Measurements from ENCODE around the gene GJA9. TPM values are rescaled to one million over a fixed set of nuclear protein-coding genes. Genes with fewer than 3 reads are reported as not detected.

The GJA9 gene
- total RNA-seq, 1 donor from 2014 or later, result not detected

DNA sequence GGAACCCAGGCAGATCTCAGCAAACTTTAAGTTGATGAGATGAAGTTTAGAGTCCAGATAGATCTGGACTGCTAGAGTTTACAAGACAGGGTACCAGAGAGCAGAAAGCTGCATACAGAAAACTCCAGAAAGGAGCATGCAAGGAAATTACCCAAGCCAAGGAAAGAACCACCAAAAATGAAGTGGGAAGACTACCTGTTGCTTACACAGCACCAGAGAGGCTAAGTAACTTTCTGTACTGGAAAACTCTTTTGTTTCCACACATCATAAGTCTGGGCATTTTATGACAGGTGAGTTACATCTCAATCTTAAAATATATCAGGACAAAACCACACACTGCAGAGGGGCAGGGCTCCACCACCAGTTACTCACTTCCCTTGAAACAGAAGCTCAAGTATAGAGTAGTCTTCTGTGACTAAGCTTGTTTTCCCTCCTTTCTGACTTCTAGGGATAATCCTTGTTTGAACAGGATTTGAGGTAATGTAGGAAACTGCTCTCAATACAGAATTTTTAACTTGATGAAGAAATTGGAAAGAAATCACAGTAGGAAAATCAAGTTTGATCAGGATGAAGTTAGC is 17.4 kb upstream of the GJA9 start:
- no peaks in the 10 kb centered on the region for H3K9me3 ChIP-seq
- H3K27ac ChIP-seq, result no peak overlapping the region
- no peaks in the 10 kb centered on the region for H3K4me1 ChIP-seq
- H3K36me3 ChIP-seq, result no peaks in the 10 kb centered on the region
- intact Hi-C loops (cut with DNase I), result no loop called here
- H3K4me3 ChIP-seq, result no peak overlapping the region
- TF ChIP-seq POLR2A (IDR thresholded peaks at IDR 0.05) (no peak), POLR2AphosphoS5 (IDR thresholded peaks at IDR 0.05; ENCODE audit: insufficient read depth in 1 of 2, low read depth in 1 of 2) (no peak)
- TF ChIP-seq, protein P1, sequence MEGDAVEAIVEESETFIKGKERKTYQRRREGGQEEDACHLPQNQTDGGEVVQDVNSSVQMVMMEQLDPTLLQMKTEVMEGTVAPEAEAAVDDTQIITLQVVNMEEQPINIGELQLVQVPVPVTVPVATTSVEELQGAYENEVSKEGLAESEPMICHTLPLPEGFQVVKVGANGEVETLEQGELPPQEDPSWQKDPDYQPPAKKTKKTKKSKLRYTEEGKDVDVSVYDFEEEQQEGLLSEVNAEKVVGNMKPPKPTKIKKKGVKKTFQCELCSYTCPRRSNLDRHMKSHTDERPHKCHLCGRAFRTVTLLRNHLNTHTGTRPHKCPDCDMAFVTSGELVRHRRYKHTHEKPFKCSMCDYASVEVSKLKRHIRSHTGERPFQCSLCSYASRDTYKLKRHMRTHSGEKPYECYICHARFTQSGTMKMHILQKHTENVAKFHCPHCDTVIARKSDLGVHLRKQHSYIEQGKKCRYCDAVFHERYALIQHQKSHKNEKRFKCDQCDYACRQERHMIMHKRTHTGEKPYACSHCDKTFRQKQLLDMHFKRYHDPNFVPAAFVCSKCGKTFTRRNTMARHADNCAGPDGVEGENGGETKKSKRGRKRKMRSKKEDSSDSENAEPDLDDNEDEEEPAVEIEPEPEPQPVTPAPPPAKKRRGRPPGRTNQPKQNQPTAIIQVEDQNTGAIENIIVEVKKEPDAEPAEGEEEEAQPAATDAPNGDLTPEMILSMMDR (IDR thresholded peaks at IDR 0.05), result no peak
- no peaks in the 10 kb centered on the region for H3K27me3 ChIP-seq
- DNase-seq (ENCODE audit: extremely low spot score in 2 of 2), result no peak

DNA sequence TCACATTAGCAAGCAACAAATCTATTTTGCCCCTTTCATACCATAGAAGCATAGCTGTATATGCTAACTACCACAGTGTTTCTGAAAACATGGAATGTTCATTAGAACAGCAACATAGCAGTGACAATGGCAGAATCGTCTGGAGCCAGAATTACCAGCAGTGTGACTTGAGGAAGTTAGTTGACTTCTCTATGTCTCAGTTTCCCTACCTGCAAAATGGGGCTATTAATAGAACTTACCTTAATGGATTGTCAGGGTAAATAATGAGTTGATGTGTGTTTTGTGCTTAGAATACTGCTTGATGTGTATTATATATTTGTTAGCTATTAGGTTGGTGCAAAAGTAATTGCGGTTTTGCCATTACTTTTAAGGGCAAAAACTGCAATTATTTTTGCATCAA is 14.8 kb upstream of the GJA9 start:
- Histone ChIP-seq H3K4me3 (no peak overlapping the region), H3K9me3 (no peaks in the 10 kb centered on the region), H3K27ac (no peak overlapping the region), H3K27me3 (no peaks in the 10 kb centered on the region), H3K36me3 (no peaks in the 10 kb centered on the region), H3K4me1 (no peaks in the 10 kb centered on the region)
- DNase-seq (ENCODE audit: extremely low spot score in 2 of 2), result no peak
- TF ChIP-seq, protein P1 (IDR thresholded peaks at IDR 0.05), result no peak
- TF ChIP-seq POLR2AphosphoS5 (IDR thresholded peaks at IDR 0.05; ENCODE audit: insufficient read depth in 1 of 2, low read depth in 1 of 2) (no peak), POLR2A (IDR thresholded peaks at IDR 0.05) (no peak)
- intact Hi-C loops (cut with DNase I), result no loop called here

DNA sequence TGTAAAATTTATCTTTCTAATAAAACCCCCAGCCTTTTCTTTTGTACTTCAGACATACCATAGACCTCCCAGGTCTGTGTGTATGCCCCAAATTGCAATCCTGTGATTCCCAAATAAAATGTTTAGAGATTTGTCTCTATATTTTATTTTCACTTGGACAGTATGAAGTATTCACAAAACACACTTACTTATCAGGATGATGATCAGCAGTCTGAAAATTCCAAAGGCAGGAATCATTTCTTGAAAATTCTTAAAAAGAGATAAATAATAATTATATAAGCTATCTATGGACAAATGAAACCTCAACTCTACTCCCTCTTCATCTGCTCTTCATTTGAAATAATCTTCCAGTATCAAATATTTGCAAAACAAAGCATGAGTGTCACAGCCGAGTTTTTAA is 11.6 kb upstream of the GJA9 start:
- Histone ChIP-seq H3K27ac (no peak overlapping the region), H3K4me3 (no peak overlapping the region), H3K27me3 (no peaks in the 10 kb centered on the region), H3K36me3 (no peaks in the 10 kb centered on the region), H3K9me3 (no peaks in the 10 kb centered on the region), H3K4me1 (no peaks in the 10 kb centered on the region)
- TF ChIP-seq POLR2A (IDR thresholded peaks at IDR 0.05), result no peak
- no peak for TF ChIP-seq POLR2AphosphoS5 (IDR thresholded peaks at IDR 0.05; ENCODE audit: insufficient read depth in 1 of 2, low read depth in 1 of 2)
- TF ChIP-seq, protein P1 (IDR thresholded peaks at IDR 0.05), result no peak
- no peak for DNase-seq (ENCODE audit: extremely low spot score in 2 of 2)
- intact Hi-C loops (cut with DNase I), result no loop called here

DNA sequence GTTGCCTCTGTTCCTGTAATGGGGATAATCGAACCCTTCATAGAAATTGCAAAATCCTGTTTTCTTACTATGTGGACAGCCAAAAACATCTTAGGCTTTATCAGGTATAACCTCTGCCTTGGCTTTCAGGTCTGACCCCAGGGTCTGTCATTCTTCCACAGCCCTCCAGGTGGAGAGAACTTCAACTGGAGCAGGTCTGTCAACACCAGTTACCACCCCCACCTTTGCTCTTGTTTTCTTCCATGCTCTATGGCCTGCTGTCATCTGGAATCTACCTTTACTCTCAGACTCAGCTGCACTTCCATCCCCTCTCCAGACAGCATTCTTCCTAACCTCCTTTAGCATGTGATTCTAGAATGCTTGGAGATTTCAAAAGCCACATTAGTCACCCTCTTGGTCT is 10.4 kb upstream of the GJA9 start:
- intact Hi-C loops (cut with DNase I), result no loop called here
- no peak for DNase-seq (ENCODE audit: extremely low spot score in 2 of 2)
- Histone ChIP-seq H3K36me3 (no peaks in the 10 kb centered on the region), H3K4me3 (no peak overlapping the region), H3K4me1 (no peaks in the 10 kb centered on the region), H3K27me3 (no peaks in the 10 kb centered on the region), H3K9me3 (no peaks in the 10 kb centered on the region), H3K27ac (no peak overlapping the region)
- TF ChIP-seq, protein P1 (IDR thresholded peaks at IDR 0.05), result no peak
- no peak for TF ChIP-seq POLR2A (IDR thresholded peaks at IDR 0.05)
- no peak for TF ChIP-seq POLR2AphosphoS5 (IDR thresholded peaks at IDR 0.05; ENCODE audit: insufficient read depth in 1 of 2, low read depth in 1 of 2)

DNA sequence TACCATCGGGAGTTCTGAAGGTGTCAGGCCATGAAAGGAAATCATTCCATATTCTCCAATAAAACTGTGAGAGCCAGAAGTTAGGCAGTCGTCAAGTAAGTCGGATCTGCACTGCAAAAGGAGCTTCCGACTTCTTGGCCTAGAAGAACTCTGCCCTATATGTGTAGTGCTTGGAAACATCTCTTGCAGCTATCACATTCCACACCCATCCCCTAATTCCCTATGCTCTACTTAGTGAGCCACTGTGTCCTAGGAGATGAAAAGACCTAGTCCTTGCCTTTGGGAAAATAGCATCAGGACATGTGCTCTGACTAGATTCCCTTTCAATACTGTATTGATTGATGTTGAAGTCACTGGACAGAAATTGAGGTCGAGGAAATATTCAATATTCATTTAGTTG is 8.2 kb upstream of the GJA9 start:
- no peaks in the 10 kb centered on the region for H3K9me3 ChIP-seq
- no peak overlapping the region for H3K4me3 ChIP-seq
- H3K36me3 ChIP-seq, result no peaks in the 10 kb centered on the region
- TF ChIP-seq, protein P1 (IDR thresholded peaks at IDR 0.05), result no peak
- TF ChIP-seq POLR2AphosphoS5 (IDR thresholded peaks at IDR 0.05; ENCODE audit: insufficient read depth in 1 of 2, low read depth in 1 of 2), result no peak
- TF ChIP-seq POLR2A (IDR thresholded peaks at IDR 0.05), result no peak
- H3K27me3 ChIP-seq, result no peaks in the 10 kb centered on the region
- intact Hi-C loops (cut with DNase I), result no loop called here
- H3K27ac ChIP-seq, result no peak overlapping the region
- H3K4me1 ChIP-seq, result no peaks in the 10 kb centered on the region
- DNase-seq (ENCODE audit: extremely low spot score in 2 of 2), result no peak
